Upper lobe of right lung (tissue), 1 donor: ENCODE results near the gene IGF2BP1. TPM values are rescaled to one million over a fixed set of nuclear protein-coding genes. Genes with fewer than 3 reads are reported as not detected.
"Not testable (repeated sequence)": the region's sequence is repeated elsewhere in the genome, so short reads cannot be mapped to it uniquely, and the experiment has no call there.

Experiments used
- ATAC-seq: fragments of 200-7000 bp; cut with Tn5 transposase; one replicate; pipeline ENCODE4 v1.9.1; 2020; ENCODE audit warnings: mild to moderate bottlenecking, moderate library complexity
- DNase-seq: peaks from one replicate; pipeline ENCODE4 v3.0.0-alpha.2; 2020
- H3K27ac ChIP-seq: fragments of 200-600 bp; one replicate; pipeline ENCODE4 v1.8.0; 2022
- H3K27me3 ChIP-seq: fragments of 200-600 bp; one replicate; pipeline ENCODE4 v1.8.0; 2022; ENCODE audit warnings: mild to moderate bottlenecking
- H3K36me3 ChIP-seq: fragments of 200-600 bp; one replicate; pipeline ENCODE4 v1.8.0; 2022
- H3K4me1 ChIP-seq: fragments of 200-600 bp; one replicate; pipeline ENCODE4 v1.8.0; 2022
- H3K4me3 ChIP-seq: fragments of 200-600 bp; one replicate; pipeline ENCODE4 v1.8.0; 2022; ENCODE audit warnings: mild to moderate bottlenecking
- H3K9me3 ChIP-seq: fragments of 200-600 bp; one replicate; pipeline ENCODE4 v1.8.0; 2022
- CTCF ChIP-seq: fragments of 200-600 bp; IDR thresholded peaks from one replicate; pipeline ENCODE4 v1.8.0; 2022; ENCODE audit warnings: antibody characterized with exemption
- intact Hi-C: fragments of 100-400 bp; cut with DNase I; formaldehyde crosslinking; loops from one replicate; pipeline ENCODE4 v1.11.0; 2022
- total RNA-seq: library from RNA; stranded (reverse); fragmentation: NEBNext Ultra II Directional; extraction: Animal tissue kit (Norgen Biotek cat#: 25700); gene quantifications from one replicate; pipeline ENCODE4 v1.2.1, GENCODE V29; 2021
- donor health status: DM: no; HTN: yes; CAD: no; lungs with severe emphysema.

IGF2BP1 gene
- total RNA-seq, 1 donor from 2014 or later: not detected

DNA sequence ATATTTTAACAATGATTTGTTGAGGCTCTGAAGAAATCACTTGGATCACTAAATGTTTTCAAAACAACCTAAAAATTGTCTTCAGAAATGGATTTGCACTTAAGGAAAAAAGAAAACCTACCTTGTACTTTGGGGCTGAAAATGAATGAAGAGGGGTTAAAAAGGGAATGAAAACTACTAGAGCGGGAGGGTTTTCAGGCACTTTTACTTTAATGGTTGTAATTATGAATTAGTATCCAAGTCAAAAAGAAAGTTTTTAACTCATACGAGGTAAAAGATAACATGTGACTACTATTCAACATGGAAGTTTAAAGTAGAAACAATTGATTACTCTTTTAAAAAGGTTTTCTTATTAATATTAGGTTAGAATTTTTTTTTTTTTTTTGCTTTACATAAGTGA, 5.1 kb downstream of the IGF2BP1 start:
- intact Hi-C loops: no loop called here
- Histone ChIP-seq H3K27ac (no peak overlapping the region), H3K9me3 (no peaks in the 10 kb centered on the region), H3K27me3 (peaks cover 97% of the 10 kb centered on the region), H3K36me3 (no peaks in the 10 kb centered on the region), H3K4me1 (peaks cover 6% of the 10 kb centered on the region), H3K4me3 (no peak overlapping the region)
- TF ChIP-seq CTCF: no peak
- DNase-seq: no peak
- ATAC-seq: no peak

GRCh38 chr17:49002766-49003165, 5.6 kb downstream of the IGF2BP1 start:
- no peak for TF ChIP-seq CTCF
- peaks cover 97% of the 10 kb centered on the region for H3K27me3 ChIP-seq
- ATAC-seq: no peak
- intact Hi-C loops: no loop called here
- DNase-seq: no peak
- no peak overlapping the region for H3K4me3 ChIP-seq
- no peaks in the 10 kb centered on the region for H3K36me3 ChIP-seq
- H3K9me3 ChIP-seq: no peaks in the 10 kb centered on the region
- H3K27ac ChIP-seq: no peak overlapping the region
- H3K4me1 ChIP-seq: peaks cover 1% of the 10 kb centered on the region

DNA sequence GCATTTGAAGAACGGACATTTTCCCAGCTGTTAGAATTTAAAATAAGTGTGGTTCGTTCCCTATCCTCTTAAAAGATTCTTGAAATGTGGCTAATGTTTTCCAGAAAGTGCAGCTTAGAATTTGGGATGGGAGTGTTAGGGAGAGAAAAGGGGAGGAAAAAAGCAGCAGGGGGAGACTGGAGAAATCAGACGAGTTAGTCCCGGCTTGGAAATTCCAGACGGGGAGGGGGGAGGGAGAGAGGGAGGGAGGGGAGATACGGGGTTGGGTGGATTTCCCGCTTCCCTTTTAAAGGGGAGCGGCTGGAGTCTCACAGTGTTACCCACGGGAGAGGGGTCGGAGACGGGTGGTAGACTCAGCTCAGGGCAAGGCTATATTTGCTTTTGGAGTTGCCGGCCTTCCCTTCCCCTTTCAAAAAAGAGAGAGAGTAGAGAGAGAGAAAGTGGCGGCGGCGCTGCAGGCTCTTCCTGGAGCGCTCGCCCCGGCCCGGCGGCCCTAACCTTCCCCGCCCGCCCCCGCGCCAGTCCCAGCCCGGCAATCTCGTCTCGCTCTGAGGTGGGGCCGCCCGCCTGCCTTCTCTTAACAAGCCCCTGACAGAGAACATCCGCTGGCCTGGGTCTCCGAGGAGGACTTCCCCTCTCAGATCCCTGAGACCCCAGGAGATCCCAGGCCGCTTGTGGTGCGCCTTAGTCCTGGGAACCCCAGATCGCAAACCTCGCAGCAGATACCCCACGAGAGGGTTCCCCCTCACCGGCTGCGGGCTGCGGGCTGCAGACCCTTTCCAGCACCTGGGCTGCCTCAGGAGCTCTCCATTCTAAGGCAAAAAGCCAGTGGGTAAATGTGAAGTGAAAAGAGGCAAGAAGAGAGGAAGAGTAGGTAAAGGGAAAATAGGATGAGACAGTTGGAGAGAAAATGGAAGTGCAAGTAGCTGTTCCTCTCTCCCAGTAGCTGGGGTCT, 6.6 kb downstream of the IGF2BP1 start:
- DNase-seq: no peak
- no peak overlapping the region for H3K4me3 ChIP-seq
- no peaks in the 10 kb centered on the region for H3K36me3 ChIP-seq
- intact Hi-C loops: no loop called here
- ATAC-seq: no peak
- H3K4me1 ChIP-seq: no peaks in the 10 kb centered on the region
- H3K27ac ChIP-seq: no peak overlapping the region
- peaks cover 95% of the 10 kb centered on the region for H3K27me3 ChIP-seq
- no peak for TF ChIP-seq CTCF
- no peaks in the 10 kb centered on the region for H3K9me3 ChIP-seq

- no peaks in the 10 kb centered on the region for H3K36me3 ChIP-seq
- H3K27ac ChIP-seq: no peak overlapping the region
- H3K27me3 ChIP-seq: peaks cover 97% of the 10 kb centered on the region
- no peak overlapping the region for H3K4me3 ChIP-seq
- no peak for DNase-seq
- no peaks in the 10 kb centered on the region for H3K9me3 ChIP-seq
- H3K4me1 ChIP-seq: no peaks in the 10 kb centered on the region
- TF ChIP-seq CTCF: no peak
- intact Hi-C loops: no loop called here
- no peak for ATAC-seq
Observed at GRCh38 chr17:49005140-49005539, 8.0 kb downstream of the IGF2BP1 start.

GRCh38 chr17:49008908-49009307, 11.7 kb downstream of the IGF2BP1 start:
- H3K36me3 ChIP-seq, ATAC-seq, H3K9me3 ChIP-seq, H3K4me1 ChIP-seq, H3K4me3 ChIP-seq, H3K27ac ChIP-seq, DNase-seq, intact Hi-C loops: not testable (repeated sequence)
- H3K27me3 ChIP-seq: peaks cover 95% of the 10 kb centered on the region

- intact Hi-C loops: no loop called here
- Histone ChIP-seq H3K27me3 (peaks cover 91% of the 10 kb centered on the region), H3K36me3 (no peaks in the 10 kb centered on the region), H3K4me1 (no peaks in the 10 kb centered on the region), H3K27ac (no peak overlapping the region), H3K4me3 (no peak overlapping the region), H3K9me3 (no peaks in the 10 kb centered on the region)
- no peak for TF ChIP-seq CTCF
- DNase-seq (no peak), ATAC-seq (no peak)
Observed at GRCh38 chr17:49012769-49013255, 15.6 kb downstream of the IGF2BP1 start.
